H1 (cell line): ENCODE data around the gene RAB3A. TPM values are rescaled to one million over a fixed set of nuclear protein-coding genes. Genes with fewer than 3 reads are reported as not detected.
A peak's percentile ranks its signal among the peaks of the same experiment; 100 is the strongest.

Source experiments
- BCL11A ChIP-seq, 2 experiments: IDR thresholded peaks; one replicate each; pipeline ENCODE4 v1.6.1; 2011; ENCODE audit warnings: low read depth in 2 of 2, low read length in 2 of 2, mild to moderate bottlenecking in 2 of 2
- CBX8 ChIP-seq: fragments of 300-800, 300-1000 bp; sonication (generic); IDR thresholded peaks from 2 replicates; pipeline ENCODE4 v1.7.1; 2016; ENCODE audit warnings: low read depth, low read length, borderline replicate concordance
- KDM1A ChIP-seq: fragments of 200-600, 300-600 bp; sonication (generic); IDR thresholded peaks from 2 replicates; pipeline ENCODE4 v1.7.1; 2016; ENCODE audit warnings: mild to moderate bottlenecking, low read length, borderline replicate concordance
- NANOG ChIP-seq: IDR thresholded peaks from 2 replicates; pipeline ENCODE4 v1.6.1; 2011; ENCODE audit warnings: low read length, low read depth, mild to moderate bottlenecking, inconsistent platforms; ENCODE audit not compliant: insufficient read depth, poor library complexity, severe bottlenecking
- POLR2A ChIP-seq, 2 experiments: IDR thresholded peaks; 1 replicate in 1 of 2; 2 replicates in 1 of 2; pipeline ENCODE4 v1.6.1; 2011; ENCODE audit warnings: low read depth in 2 of 2, low read length in 2 of 2, mild to moderate bottlenecking in 2 of 2; ENCODE audit errors: control extremely low read depth in 1 of 2
- POU5F1 ChIP-seq: IDR thresholded peaks from 2 replicates; pipeline ENCODE4 v1.6.1; 2011; ENCODE audit warnings: low read depth, mild to moderate bottlenecking, low read length, moderate library complexity
- RAD21 ChIP-seq, 2 experiments: IDR thresholded peaks in 1 of 2; conservative IDR thresholded peaks in 1 of 2; 2 replicates each; pipeline ENCODE4 v1.6.1; 2011; ENCODE audit warnings: low read depth in 2 of 2, low read length in 2 of 2, improper control_type of control experiment in 1 of 2, inconsistent platforms in 1 of 2, mild to moderate bottlenecking in 1 of 2, moderate library complexity in 1 of 2
- ZNF274 ChIP-seq: IDR thresholded peaks from 2 replicates; pipeline ENCODE4 v1.7.0; 2012; ENCODE audit warnings: low read length, borderline replicate concordance; ENCODE audit errors: extremely low read depth
- polyA plus RNA-seq, 7 experiments: library from polyadenylated mRNA; depleted of rRNA in 3 of 7; stranded (reverse) in 5 of 7; unstranded in 2 of 7; fragments of >200 nt in 5 of 7; fragments of 200-250 nt in 2 of 7; gene quantifications; 1 replicate in 5 of 7; 2 replicates in 1 of 7; 4 replicates in 1 of 7; pipeline versions ENCODE4 v1.2.1 to v1.2.3, GENCODE V29; 2011 to 2013; ENCODE audit warnings: missing spikeins in 2 of 7, mixed read lengths in 2 of 7
- total RNA-seq: library from RNA; stranded (reverse); fragmentation: NEBNext Ultra II Directional; extraction: Animal tissue kit (Norgen Biotek cat#: 25700); gene quantifications from 2 replicates; pipeline ENCODE4 v1.2.1, GENCODE V29; 2021

Gene RAB3A
- total and polyA plus RNA-seq, 2 of the 8 experiments (the other 6 are each of a cell fraction or from before 2014, with no cell fraction given): 13.6 to 14.2 TPM

GRCh38 chr19:18251587-18252369, 47.9 kb upstream of the RAB3A start (continued):
- TF ChIP-seq CBX8 (no peak), RAD21 (IDR thresholded peaks at IDR 0.05 in 1 of 2, conservative IDR thresholded peaks at IDR 0.05 in 1 of 2; ENCODE audit: low read depth in 2 of 2, low read length in 2 of 2) (peak; percentile 99), POLR2A (IDR thresholded peaks at IDR 0.05; ENCODE audit: control extremely low read depth in 1 of 2, low read depth in 2 of 2, low read length in 2 of 2) (no peak), BCL11A (IDR thresholded peaks at IDR 0.05; ENCODE audit: low read depth in 2 of 2, low read length in 2 of 2) (no peak), KDM1A (peak; percentile 37; the same call in 1 of the 2 replicates), ZNF274 (no peak), NANOG (no peak), POU5F1 (0 out of 2 replicates have a peak, but pooled peaks have one; percentile 22)
